Fibroblast of the aortic adventitia (primary cell): ENCODE results near the gene SLC12A3. TPM values are rescaled to one million over a fixed set of nuclear protein-coding genes. Genes with fewer than 3 reads are reported as not detected.

ENCODE experiments used
- DNase-seq: peaks from one replicate; pipeline ENCODE4 v3.0.0-alpha.2; 2010; ENCODE audit warnings: low read depth
- H3K4me3 ChIP-seq: 2 replicates; pipeline ENCODE4 v1.5.1; 2011; ENCODE audit warnings: low read depth, mild to moderate bottlenecking, control low read depth, low read length, moderate library complexity
- CTCF ChIP-seq: IDR thresholded peaks from 2 replicates; pipeline ENCODE4 v1.5.1; 2011; ENCODE audit warnings: mild to moderate bottlenecking, low read length, control low read depth, inconsistent platforms; ENCODE audit not compliant: insufficient read depth
- small RNA-seq: library from RNA; depleted of rRNA; stranded (forward); fragments of <200 nt; gene quantifications from one replicate; pipeline ENCODE3, GENCODE V24; 2012
- total RNA-seq: library from RNA; depleted of rRNA; stranded (reverse); fragments of >200 nt; gene quantifications from 2 replicates; pipeline ENCODE4 v1.2.3, GENCODE V29; 2012; ENCODE audit warnings: low replicate concordance

SLC12A3 gene
- total RNA-seq, 1 donor: not detected

- no peak for DNase-seq
- TF ChIP-seq CTCF: no peak
- H3K4me3 ChIP-seq: no peak overlapping the region
Observed at GRCh38 chr16:56956076-56956475, 91.1 kb downstream of the SLC12A3 start.

- no peak for DNase-seq
- peak; percentile 28 for TF ChIP-seq CTCF
- H3K4me3 ChIP-seq: no peak overlapping the region
Observed at GRCh38 chr16:56956756-56957155, 91.7 kb downstream of the SLC12A3 start.

- no peak for TF ChIP-seq CTCF
- H3K4me3 ChIP-seq: no peak overlapping the region
- peak; percentile 77 for DNase-seq
Observed at GRCh38 chr16:56960681-56961281, 95.8 kb downstream of the SLC12A3 start.

- TF ChIP-seq CTCF: no peak
- no peak overlapping the region for H3K4me3 ChIP-seq
- peak; percentile 76 for DNase-seq
Observed at GRCh38 chr16:56961386-56961785, 96.4 kb downstream of the SLC12A3 start.

- TF ChIP-seq CTCF: no peak
- H3K4me3 ChIP-seq: no peak within 1 kb of the TSS
Observed at GRCh38 chr16:56961851-56962281, 96.9 kb downstream of the SLC12A3 start, which contains the start of gene CETP. TSS of gene CETP (plus strand) at chr16:56961950. CDS start at chr16:56961980, 30 bp downstream.

GRCh38 chr16:56964243-56965148, 99.5 kb downstream of the SLC12A3 start:
- peak; percentile 93 for DNase-seq
- no peak overlapping the region for H3K4me3 ChIP-seq
- TF ChIP-seq CTCF: peak; percentile 75

More at GRCh38 chr16:56961851-56962281, 96.9 kb downstream of the SLC12A3 start, which contains the start of gene CETP:
- DNase-seq: no peak

Small RNA genes within 50 kb of the gene (small RNA-seq; reads per million reads assigned to genes)
- gene MIR138-2: 44.4 reads per million, percentile 97 among the genes with 10 or more reads in this experiment

Other genes starting within 250 kb of the SLC12A3 start
- gene MT1E, start 239.4 kb upstream of the SLC12A3 start, total RNA-seq: 54.7 and 103 TPM in 2 replicates
- 3.4 and 10.3 TPM in 2 replicates for gene MT1M, start 232.5 kb upstream of the SLC12A3 start, total RNA-seq
- 0.72 TPM in 1 of 2 replicates, not detected in the other for gene MT1A, start 226.5 kb upstream of the SLC12A3 start, total RNA-seq
- not detected in 2 replicates for gene MT1B, start 213.3 kb upstream of the SLC12A3 start, total RNA-seq
- gene MT1F, start 207.2 kb upstream of the SLC12A3 start, total RNA-seq: 0.18 TPM in 1 of 2 replicates, not detected in the other
- gene MT1G, start 197.1 kb upstream of the SLC12A3 start, total RNA-seq: not detected in 2 replicates
- gene MT1H, start 195.4 kb upstream of the SLC12A3 start, total RNA-seq: not detected in 2 replicates
- 39.9 and 155 TPM in 2 replicates for gene MT1X, start 182.7 kb upstream of the SLC12A3 start, total RNA-seq
- gene NUP93, start 135.1 kb upstream of the SLC12A3 start, total RNA-seq: 22.9 and 45.5 TPM in 2 replicates
- gene HERPUD1, start 66.9 kb downstream of the SLC12A3 start, total RNA-seq: 34.0 and 151 TPM in 2 replicates
- not detected in 2 replicates for gene CETP, start 96.7 kb downstream of the SLC12A3 start, total RNA-seq
- gene NLRC5, start 124.3 kb downstream of the SLC12A3 start, total RNA-seq: 13.0 and 31.0 TPM in 2 replicates
- 5.6 and 20.3 TPM in 2 replicates for gene CPNE2, start 227.4 kb downstream of the SLC12A3 start, total RNA-seq